GM19035 (cell line): Measurements from ENCODE around the gene SHISA9.
"Not testable (repeated sequence)": the region's sequence is repeated elsewhere in the genome, so short reads cannot be mapped to it uniquely, and the experiment has no call there.

Experiments used
- ATAC-seq: cut with Tn5 transposase; IDR thresholded peaks from one replicate; pipeline ENCODE4 v1.9.1; 2021; ENCODE audit not compliant: unreplicated experiment

The SHISA9 gene

GRCh38 chr16:12901597-12902461, at the start of gene SHISA9:
SHISA9 (plus strand) TSS chr16:12901598.
- no peak for ATAC-seq

DNA sequence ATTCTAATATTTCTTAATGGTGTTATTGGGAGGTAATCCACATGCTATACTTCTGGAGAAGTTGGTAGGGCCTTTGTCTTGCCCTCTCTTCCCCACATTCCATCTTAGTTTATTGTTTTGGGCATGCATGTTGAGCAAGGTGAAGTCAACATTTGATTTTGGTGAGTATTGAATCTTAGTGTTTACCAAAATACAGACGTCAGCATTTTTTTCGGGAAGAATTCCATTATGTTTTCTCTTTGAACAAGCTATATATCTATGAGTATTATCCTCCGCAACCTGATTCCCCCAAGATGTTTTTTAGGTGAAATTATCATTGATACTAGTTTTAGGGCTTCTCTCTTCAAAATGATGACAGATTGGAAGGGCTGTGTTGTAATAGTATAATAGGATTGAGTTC, 47.4 kb upstream of the SHISA9 start:
- ATAC-seq: no peak

- not testable (repeated sequence) for ATAC-seq
These were observed 44.0 kb upstream of the SHISA9 start for GRCh38 chr16:12857435-12857834.

DNA sequence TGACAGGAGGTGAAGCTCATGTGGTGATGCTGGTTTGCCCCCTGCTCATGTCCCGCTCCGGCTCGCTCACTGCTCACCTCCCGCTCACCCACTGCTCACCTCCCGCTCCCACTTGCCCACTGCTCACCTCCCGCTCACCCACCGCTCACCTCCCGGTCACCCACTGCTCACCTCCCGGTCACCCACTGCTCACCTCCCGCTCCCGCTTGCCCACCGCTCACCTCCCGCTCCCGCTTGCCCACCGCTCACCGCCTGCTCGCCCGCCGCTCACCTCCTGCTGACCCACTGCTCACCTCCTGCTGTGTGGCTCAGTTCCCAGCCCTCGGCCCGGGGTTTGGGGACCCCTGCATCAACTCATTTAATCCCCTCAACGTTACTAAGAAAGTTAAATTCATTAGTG, 39.1 kb upstream of the SHISA9 start:
- no peak for ATAC-seq

- no peak for ATAC-seq
These were observed 38.5 kb upstream of the SHISA9 start for GRCh38 chr16:12862941-12863340.

GRCh38 chr16:12866981-12867551, 34.3 kb upstream of the SHISA9 start:
- no peak for ATAC-seq

GRCh38 chr16:12868169-12868568, 33.2 kb upstream of the SHISA9 start:
- ATAC-seq: no peak

DNA sequence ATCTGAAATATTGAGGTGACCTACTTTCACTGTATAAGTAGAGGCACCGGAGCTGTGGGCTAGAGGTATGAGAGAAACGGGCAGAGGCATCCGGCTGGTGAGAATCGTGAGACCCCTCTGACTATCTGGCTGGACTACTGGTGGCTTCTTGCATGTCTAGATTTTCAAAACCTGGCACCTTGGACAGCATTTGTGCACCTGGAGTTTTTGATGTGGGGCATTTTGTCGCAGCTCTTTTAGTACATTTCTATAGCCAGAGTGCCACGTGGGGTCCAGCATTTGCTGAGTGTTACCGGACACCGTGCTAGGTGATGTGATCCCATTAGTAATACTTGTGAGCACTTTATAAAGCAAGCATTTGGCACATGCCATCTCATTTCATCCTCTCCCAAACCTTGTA, 32.6 kb upstream of the SHISA9 start:
- no peak for ATAC-seq

DNA sequence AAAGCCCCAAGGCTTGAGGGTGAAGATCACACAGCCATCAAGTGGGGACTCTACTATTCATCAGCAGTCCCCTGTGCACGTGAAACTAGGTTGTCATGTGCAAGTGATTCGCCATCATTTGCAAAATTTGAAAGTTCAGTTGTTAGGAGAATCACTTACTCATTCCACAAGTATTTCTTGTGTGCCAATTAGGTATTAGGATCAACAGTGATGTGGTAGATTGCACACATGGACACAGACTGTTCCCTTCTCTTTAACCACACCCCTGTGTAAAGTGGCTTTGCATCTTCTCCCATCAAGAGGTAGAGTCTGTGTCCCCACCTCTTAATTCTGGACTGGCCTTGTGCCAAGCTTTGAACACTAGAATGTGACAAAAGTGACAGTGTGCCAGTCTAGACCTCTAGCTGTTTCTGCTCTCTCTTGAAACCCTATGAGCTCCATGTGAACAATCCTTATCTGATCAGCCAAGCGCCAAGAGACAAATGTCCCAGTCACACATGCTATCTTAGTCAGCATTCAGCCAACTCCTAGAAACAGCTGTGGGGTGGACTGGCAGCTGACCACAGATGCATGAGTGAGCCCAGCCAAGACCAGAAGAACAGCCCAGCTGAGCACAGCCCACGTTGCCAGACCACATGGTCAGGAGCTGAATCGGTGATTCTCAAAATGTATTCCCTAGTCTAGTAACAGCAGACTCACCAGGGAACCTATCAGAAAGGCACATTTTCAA, 31.5 kb upstream of the SHISA9 start:
- ATAC-seq: no peak

DNA sequence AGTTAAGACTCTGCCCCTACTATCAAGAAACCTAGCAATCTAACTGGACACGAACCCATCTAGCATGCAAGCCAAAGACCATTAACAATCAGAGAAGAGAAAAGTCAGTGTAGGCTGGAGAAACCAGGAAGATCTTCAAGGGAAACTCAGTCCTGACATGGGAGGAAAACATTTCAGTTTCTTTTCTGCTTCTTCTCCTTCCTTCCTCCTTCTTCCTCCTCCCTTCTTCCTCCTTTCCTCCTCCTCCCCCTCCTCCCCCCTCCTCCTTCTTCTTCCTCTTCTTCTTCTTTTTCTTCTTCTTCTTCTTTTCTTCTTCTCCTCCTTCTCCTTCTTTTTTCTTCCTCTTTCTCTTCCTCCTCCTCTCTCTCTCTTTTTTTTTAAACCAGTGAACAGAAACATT, 29.6 kb upstream of the SHISA9 start:
- ATAC-seq: no peak

DNA sequence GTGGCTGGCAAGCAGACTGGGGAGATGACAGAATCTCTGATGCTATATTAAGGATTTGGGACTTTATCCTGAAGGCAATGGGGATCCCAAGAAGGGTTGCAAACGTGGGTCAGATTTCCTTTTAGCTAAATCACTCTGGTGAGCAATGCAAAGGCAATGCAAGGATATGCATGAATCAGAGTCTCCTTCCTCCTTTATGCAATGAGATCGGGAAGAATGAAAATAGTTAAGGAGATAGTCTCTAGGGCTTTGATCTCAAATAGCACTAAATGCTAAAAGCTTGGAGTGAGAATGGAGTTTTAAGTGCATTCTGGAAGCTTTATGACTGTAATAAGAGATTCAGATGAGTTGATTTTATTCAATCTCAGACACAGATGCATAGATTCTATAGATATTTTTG, 27.2 kb upstream of the SHISA9 start:
- no peak for ATAC-seq

DNA sequence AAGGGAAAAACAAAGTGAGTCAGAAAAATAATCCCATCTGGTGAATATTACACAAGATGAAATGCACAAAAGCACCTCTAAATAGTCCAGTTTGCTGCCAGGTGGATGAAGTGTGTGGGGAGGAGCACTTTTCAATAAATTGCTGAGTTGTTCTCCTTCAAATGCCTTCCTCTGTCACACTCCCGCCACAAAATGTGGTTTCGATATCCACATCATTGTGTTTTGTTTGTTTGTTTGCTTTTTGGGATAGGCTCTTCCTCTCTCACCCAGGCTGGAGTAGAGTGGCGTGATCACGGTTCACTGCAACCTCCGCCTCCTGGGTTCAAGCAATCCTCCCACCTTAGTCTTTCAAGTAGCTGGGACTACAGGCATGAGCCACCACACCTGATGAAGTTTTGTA, 24.6 kb upstream of the SHISA9 start:
- no peak for ATAC-seq

DNA sequence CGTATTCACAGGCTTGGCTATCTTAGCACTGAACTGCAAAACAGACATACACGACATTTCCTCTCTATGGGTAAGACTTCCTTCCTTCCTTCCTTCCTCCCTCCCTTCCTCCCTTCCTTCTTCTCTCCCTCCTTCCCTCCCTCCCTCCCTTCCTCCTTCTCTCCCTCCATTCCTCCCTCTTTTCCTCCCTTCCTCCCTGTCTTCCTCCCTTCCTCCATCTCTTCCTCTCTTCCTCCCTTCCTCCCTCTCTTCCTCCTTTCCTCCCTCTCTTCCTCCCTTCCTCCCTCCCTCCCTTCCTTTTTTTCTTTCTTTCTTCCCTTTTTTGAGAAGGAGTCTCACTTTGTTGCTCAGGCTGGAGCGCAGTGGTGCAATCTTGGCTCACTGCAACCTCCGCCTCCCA, 22.4 kb upstream of the SHISA9 start:
- no peak for ATAC-seq

- no peak for ATAC-seq
These were observed 21.6 kb upstream of the SHISA9 start for GRCh38 chr16:12879812-12880211.

DNA sequence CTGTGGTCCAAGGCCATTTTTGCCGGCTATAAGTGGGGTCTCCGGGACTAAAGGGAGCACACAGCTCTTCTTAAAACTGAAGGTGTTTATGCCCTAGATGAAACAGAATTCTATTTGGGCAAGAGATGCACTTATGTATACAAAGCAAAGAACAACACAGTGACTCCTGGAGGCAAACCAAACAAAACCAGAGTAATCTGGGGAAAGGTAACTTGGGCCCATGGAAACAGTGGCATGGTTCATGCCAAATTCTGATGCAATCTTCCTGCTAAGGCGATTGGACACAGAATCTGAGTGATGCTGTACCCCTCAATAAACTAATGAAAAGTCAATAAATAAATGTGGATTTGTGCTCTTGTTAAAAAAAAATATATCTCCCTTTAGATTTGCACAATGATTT, 20.2 kb upstream of the SHISA9 start:
- ATAC-seq: no peak

GRCh38 chr16:12881740-12882139, 19.7 kb upstream of the SHISA9 start:
- no peak for ATAC-seq

DNA sequence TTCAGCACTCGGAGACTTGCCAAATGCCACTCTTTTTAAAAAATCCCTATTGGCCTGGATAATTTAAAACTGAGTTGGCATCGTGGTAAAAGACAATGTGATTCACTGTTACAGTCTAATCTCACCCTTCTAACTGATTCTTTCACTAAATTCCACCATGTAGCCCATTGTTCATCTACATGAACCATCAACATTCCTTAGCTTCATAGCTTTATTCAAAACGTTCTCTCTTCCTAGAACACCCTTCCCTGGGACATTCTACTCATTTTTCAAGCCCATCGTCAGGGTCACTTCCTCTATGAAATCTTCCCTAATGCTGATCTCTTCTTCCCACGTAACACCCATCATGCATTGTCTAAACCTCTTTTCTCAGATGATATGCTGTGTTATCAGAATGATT, 15.7 kb upstream of the SHISA9 start:
- no peak for ATAC-seq

GRCh38 chr16:12891836-12892235, 9.6 kb upstream of the SHISA9 start:
- ATAC-seq: no peak

DNA sequence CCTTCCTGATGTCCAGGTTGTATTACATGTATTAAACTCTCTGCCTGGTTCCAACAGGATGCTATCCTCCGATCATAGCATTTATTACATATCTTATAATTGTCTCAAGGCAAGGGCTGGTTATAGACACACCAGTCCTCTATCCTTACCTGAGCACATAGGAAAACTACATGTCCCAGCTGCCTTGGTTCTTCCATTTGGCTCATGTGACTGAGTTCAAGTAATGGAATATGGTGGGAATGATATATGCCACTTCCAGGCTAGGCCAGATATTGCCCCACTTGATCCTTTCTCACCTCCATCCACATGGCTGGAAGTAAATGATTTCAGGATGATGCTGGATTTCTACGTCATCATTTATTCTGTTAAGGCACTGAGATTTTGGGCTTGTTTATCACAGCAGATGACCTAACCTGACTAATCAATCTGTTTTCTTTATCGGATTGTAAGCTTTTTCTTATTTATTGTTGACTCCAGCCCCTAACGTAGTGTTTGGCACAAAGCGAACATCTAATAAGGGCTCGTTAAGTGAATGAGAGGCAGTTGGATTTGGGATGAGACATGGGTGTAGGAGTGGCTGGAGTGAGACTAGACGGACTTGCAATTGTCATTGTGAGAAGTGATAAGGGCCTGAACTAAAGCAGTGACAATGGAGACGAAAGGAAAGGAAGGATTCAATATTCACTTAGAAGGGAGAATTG, 8.2 kb upstream of the SHISA9 start:
- ATAC-seq: no peak

- ATAC-seq: no peak
These were observed 4.8 kb upstream of the SHISA9 start for GRCh38 chr16:12896562-12896961.

GRCh38 chr16:12898551-12898950, 2.8 kb upstream of the SHISA9 start:
- no peak for ATAC-seq
